ENCODE results near the gene DDX10.

DDX10 gene

GRCh38 chr11:108796551-108796950, 131.7 kb downstream of the DDX10 start:
- DNase-seq (ENCODE audit: low read depth): no peak
- H3K4me3 ChIP-seq (ENCODE audit: low read depth, low read length): no peak overlapping the region
- TF ChIP-seq MAX (IDR thresholded peaks at IDR 0.05; ENCODE audit: low read depth, low read length) (no peak), MYC (IDR thresholded peaks at IDR 0.05; ENCODE audit: low read depth, low read length) (no peak), CTCF (IDR thresholded peaks at IDR 0.05; ENCODE audit: low read depth, low read length) (no peak), POLR2A (IDR thresholded peaks at IDR 0.05; ENCODE audit: extremely low read depth, insufficient read length) (no peak)

GRCh38 chr11:108797578-108798100, 132.8 kb downstream of the DDX10 start:
- no peak overlapping the region for H3K4me3 ChIP-seq (ENCODE audit: low read depth, low read length)
- no peak for DNase-seq (ENCODE audit: low read depth)
- TF ChIP-seq MAX (IDR thresholded peaks at IDR 0.05; ENCODE audit: low read depth, low read length): no peak
- no peak for TF ChIP-seq POLR2A (IDR thresholded peaks at IDR 0.05; ENCODE audit: extremely low read depth, insufficient read length)
- no peak for TF ChIP-seq MYC (IDR thresholded peaks at IDR 0.05; ENCODE audit: low read depth, low read length)
- TF ChIP-seq CTCF (IDR thresholded peaks at IDR 0.05; ENCODE audit: low read depth, low read length): no peak

GRCh38 chr11:108802492-108802891, 137.6 kb downstream of the DDX10 start:
- no peak for TF ChIP-seq MAX (IDR thresholded peaks at IDR 0.05; ENCODE audit: low read depth, low read length)
- no peak for TF ChIP-seq POLR2A (IDR thresholded peaks at IDR 0.05; ENCODE audit: extremely low read depth, insufficient read length)
- no peak for TF ChIP-seq CTCF (IDR thresholded peaks at IDR 0.05; ENCODE audit: low read depth, low read length)
- TF ChIP-seq MYC (IDR thresholded peaks at IDR 0.05; ENCODE audit: low read depth, low read length): no peak
- DNase-seq (ENCODE audit: low read depth): no peak
- no peak overlapping the region for H3K4me3 ChIP-seq (ENCODE audit: low read depth, low read length)

GRCh38 chr11:108803776-108804175, 138.9 kb downstream of the DDX10 start:
- TF ChIP-seq MYC (IDR thresholded peaks at IDR 0.05; ENCODE audit: low read depth, low read length) (no peak), POLR2A (IDR thresholded peaks at IDR 0.05; ENCODE audit: extremely low read depth, insufficient read length) (no peak), MAX (IDR thresholded peaks at IDR 0.05; ENCODE audit: low read depth, low read length) (no peak), CTCF (IDR thresholded peaks at IDR 0.05; ENCODE audit: low read depth, low read length) (no peak)
- no peak for DNase-seq (ENCODE audit: low read depth)
- no peak overlapping the region for H3K4me3 ChIP-seq (ENCODE audit: low read depth, low read length)

- no peak for DNase-seq (ENCODE audit: low read depth)
- no peak overlapping the region for H3K4me3 ChIP-seq (ENCODE audit: low read depth, low read length)
- TF ChIP-seq POLR2A (IDR thresholded peaks at IDR 0.05; ENCODE audit: extremely low read depth, insufficient read length): no peak
- no peak for TF ChIP-seq CTCF (IDR thresholded peaks at IDR 0.05; ENCODE audit: low read depth, low read length)
- no peak for TF ChIP-seq MYC (IDR thresholded peaks at IDR 0.05; ENCODE audit: low read depth, low read length)
- TF ChIP-seq MAX (IDR thresholded peaks at IDR 0.05; ENCODE audit: low read depth, low read length): no peak
Measured at GRCh38 chr11:108804511-108804910, 139.6 kb downstream of the DDX10 start.

All from NB4 (cell line).